Stimulated activated naive CD4-positive, alpha-beta T cell (primary cell): ENCODE measurements around the gene URI1.
"Not testable (repeated sequence)": the region's sequence is repeated elsewhere in the genome, so short reads cannot be mapped to it uniquely, and the experiment has no call there.

Experiments
- DNase-seq, 6 experiments: peaks; one replicate each; lab custom pipeline; 2025; lab: John Stamatoyannopoulos, UW

The URI1 gene

DNA sequence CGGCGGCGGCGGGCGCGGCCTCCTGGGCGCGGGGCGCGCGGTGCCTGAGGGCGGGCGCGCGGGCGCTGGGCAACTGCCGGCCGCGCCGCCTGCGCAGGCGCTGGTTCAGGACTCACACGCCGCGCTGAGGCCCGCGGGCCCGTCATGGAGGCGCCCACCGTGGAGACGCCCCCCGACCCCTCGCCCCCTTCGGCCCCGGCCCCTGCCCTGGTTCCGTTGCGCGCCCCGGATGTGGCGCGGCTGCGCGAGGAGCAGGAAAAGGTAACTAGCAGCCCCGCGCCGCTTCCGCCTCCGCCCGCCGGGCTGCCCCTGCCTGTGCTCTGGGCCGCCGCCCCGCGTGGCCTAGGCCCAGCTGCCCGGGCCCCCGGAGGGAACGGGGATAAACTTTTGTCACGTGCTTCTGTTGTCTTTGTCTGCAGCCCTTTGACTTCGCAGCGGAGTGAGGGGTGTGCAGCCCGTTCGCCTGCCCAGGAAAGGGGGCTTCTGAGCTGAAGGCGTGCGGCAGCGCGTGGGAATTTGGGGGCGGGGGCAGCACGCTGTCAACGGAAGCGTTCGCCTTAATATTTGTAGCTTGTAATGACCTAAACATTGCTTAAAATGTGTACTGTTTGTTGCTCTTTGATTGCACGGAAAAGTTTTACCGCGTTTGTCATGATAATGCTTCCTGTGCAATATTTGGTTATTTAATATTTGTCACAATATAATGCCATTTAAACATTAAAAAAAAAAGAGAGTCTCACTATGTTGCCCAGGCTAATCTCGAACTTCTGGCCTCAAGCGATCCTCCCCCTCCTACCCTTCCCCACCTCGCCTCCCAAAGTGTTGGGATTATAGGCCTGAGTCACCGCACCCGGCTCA lies 594 bp downstream of the URI1 start:
- DNase-seq: peak; percentile 58 to 85 (median 75)

- DNase-seq: no peak
Measured at GRCh38 chr19:29943615-29944014, 1.6 kb downstream of the URI1 start.

GRCh38 chr19:29944390-29945012 lies 2.5 kb downstream of the URI1 start:
- no peak for DNase-seq

DNA sequence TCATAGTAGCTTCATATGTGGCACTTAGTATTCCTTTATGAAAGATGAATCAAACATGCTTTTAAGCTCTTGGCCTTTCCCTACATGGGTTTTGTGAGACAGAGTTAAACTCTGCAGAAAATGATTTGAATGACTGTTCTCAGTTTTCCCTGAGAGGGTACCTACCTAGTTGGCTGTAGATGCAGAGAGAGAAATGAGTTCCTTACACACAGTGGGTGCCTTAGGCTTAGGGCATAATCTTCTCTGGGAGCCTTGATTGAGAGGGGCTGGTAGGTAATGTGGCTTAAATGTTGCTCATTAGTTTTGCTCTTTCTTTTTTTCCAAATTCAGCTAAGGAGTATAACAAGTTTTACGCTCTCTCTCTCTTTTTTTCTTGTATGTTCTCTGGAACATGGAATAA lies 3.0 kb downstream of the URI1 start:
- DNase-seq: no peak

DNA sequence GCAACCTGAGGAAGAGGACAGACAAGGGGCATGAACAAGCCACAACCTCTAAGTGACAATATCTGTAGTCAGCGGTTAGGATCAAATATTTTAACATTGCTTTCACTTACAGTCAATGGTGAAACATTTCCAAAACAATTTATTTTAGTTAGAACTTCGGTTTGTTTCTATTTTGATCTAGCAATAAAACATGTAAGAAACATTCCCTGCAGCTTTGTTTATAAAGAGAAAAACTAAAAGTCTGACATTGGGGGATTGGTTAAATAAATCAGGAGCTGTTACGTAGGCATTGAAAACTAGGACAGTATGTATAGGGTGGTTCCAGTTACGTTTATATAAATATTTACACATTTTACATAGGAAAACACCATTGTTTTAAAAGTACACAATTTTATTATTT lies 3.4 kb downstream of the URI1 start:
- no peak for DNase-seq

DNA sequence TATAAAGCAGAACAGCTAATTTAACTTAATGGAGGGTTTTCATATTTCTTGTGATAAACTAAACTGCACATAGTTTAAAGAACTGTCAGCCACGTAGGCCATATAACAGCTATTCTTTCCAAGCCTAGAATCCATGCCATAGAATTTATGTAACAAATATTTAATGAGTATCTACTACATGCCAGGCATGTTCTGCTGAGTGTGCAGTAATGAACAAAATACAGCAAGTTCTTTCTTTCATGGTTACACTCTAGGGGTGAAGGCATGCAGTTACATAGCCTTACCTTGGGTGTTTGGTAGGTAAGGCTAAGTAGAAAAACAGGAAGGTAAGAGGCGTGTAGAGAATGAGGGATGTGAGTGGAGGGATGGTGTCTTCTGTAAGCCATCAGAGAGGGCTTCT lies 4.6 kb downstream of the URI1 start:
- no peak for DNase-seq

DNA sequence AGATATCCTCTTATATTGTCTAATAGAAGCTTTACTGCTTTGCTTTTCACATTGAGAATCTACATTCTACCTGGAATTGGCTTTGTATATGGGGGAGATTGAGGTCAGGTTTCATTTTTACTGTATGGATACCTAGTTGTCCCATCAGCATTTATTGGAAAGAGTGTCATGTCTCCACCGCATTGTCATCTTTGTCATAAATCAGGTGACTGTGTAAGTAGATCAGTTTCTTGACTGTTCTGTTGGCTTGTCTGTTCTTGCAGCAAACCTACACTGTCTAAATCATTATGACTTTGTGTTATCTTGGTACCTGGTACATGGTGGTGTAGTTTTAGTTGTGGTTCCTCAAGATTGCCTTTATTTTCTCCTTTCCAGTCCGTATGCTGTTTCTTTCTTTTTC lies 5.8 kb downstream of the URI1 start:
- DNase-seq: no peak

DNA sequence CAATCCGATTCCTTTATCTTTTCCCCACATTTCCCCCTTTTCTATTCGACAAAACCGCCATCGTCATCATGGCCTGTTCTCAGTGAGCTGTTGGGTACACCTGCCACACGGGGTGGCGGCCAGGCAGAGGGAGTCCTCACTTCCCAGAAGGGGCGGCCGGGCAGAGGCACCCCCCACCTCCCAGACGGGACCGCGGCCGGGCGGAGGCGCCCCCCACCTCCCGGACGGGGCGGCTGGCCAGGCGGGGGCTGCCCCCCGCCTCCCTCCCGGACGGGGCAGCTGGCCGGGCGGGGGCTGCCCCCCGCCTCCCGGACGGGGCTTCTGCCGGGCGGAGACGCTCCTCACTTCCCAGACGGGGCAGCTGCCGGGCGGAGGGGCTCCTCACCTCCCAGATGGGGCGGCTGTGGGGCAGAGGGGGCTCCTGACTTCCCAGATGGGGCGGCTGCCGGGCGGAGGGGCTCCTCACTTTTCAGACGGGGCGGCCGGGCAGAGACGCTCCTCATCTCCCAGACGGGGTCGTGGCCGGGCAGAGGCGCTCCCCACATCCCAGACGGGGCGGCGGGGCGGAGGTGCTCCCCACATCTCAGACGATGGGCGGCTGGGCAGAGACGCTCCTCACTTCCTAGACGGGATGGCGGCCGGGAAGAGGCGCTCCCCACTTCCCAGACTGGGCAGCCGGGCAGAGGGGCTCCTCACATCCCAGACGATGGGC lies 6.9 kb downstream of the URI1 start:
- not testable (repeated sequence) for DNase-seq

DNA sequence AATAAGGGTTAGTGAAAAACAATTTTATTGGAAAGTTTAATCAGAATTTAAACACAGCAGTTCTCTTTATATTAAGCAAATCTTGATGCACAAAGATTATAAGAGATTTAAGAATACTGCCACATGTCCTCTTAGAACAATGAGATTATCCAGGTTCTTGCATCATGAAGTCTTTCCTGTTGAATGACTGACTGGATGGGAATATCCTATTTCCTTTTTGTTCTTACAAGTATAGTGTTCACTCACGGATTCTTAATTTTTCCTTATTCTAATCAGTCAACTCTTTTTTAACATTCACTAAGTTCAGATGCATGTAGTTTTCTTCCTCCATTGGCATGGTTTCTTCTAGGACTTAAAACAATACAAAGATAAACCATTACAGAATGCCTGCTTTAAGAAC lies 10.1 kb downstream of the URI1 start:
- DNase-seq: no peak

- no peak for DNase-seq
Measured at GRCh38 chr19:29952646-29953045, 10.6 kb downstream of the URI1 start.

DNA sequence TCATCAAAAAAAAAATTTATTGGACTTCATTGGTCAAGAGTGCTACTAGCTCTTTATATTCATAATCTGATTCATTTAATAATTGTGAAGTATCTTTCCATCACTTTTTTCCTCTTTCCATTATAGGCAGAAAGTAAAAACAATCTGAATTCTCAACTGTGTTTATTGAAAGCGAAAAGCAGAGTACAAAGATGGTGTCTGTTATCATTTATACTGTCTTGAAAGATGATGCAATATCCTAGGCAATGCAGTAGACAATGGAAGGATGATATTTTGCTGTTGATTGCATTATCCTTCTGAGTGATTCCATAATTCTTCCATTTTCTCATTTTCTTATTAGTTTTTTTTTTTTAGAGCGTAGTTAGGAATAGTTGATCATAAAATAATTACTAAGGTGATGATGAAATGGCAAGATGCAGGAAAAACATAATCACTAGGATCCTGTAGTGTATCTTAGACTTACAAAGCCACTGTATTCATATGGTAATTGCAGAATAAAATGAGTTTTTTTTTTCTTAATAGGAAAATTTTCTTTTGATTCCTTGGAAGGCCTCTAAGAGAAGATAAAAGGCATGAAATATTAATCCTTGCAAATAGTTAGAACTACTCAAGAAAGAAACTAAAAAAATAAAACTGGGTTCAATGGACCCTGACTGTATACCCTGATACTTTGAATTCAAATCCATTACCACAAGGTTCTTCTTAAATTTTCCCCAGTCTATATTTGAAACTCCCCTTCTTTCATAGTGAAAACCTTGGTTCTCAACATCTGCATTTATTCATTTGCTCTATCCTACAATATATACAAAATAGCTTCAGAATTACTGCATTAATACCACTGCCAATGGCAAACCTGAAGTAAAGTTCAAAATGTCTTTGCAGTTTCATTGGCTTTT lies 11.6 kb downstream of the URI1 start:
- no peak for DNase-seq

GRCh38 chr19:29956855-29957254 lies 14.8 kb downstream of the URI1 start:
- DNase-seq: no peak

- no peak for DNase-seq
Measured at GRCh38 chr19:29961311-29961710, 19.3 kb downstream of the URI1 start.

- DNase-seq: no peak
Measured at GRCh38 chr19:29962793-29963192, 20.8 kb downstream of the URI1 start.

DNA sequence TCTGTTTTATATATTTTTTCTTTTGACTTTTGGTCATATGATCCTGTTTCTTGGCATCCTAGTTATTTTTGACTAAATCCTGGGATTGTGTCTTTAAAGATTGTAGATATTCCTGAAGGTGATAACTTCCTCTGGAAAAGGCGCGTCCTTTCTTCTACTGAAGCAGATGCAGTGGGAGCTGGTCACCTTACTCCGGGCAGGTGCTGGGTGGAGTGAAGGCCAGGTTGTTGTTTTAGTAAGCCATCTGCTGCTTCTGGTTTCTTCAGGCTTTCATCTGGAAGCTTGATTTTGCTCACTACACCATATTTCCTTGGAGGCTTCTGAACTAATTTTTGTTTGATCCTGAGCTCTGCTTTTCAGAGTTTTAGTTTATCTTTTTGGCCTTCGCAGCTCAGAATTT lies 21.5 kb downstream of the URI1 start:
- DNase-seq: no peak

- DNase-seq: no peak
Measured at GRCh38 chr19:29964171-29964570, 22.1 kb downstream of the URI1 start.

DNA sequence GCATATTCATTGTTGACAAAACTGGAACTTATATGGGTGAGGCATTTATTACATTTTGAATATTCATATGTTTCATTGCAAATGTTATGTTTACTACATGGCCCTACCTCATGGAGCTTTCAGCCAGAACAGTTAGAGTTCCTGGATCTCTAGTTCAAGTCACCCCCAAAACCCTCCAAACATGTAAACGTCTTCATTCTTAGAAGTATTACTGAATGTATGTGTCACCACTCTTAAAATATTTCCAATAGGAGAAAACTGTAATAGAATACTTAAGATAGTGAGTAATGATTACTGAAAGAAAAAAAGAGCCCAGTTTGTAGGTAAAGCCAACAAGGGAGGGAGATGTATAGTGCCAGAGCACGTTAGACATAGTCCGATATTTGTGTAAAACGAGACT lies 23.5 kb downstream of the URI1 start:
- DNase-seq: no peak

GRCh38 chr19:29966142-29966541 lies 24.1 kb downstream of the URI1 start:
- DNase-seq: not testable (repeated sequence)

- no peak for DNase-seq
Measured at GRCh38 chr19:29966588-29967249, 24.7 kb downstream of the URI1 start.

DNA sequence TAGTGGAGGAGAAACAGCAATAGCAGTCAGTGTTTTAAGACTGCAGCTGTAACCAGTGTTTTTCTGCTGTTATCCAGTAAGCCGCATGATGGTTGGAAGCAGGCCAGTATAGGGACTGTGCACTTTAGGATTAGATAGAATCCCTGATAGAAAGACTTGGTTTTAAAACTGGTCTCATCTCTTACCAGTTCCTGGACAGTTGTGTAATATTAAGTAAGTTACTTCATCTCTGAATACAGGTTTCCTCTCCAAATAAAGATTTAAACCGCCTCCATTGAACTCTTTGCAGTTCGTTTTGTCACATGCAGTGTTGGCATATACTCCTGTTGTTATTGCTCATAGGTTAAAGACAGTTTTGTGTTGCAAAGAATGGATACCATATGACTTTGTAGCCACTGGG lies 25.6 kb downstream of the URI1 start:
- DNase-seq: no peak

DNA sequence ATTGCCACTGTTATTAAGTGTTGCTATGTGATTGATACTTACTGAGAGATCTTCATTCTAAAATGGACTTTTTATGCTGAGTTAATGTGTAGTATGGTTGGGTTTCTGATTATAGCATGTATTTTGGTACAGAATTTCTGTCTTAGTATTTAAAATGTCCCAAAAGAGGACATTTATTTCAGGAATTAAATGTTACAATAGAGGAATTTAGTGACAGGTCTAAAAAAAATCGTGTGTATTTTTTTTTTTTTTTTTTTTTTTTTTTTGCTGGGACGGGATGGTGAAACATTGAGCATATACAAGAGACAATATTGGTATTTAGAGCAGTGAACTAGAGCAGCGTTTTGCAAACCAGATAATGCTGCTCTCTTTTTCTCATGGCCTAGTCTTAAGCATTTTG lies 27.9 kb downstream of the URI1 start:
- DNase-seq: no peak
